ENCODE measurements around the gene ARHGEF12.

- TF ChIP-seq CTCF (IDR thresholded peaks at IDR 0.05) = no peak
- no peak for TF ChIP-seq EZH2 (IDR thresholded peaks at IDR 0.05; ENCODE audit: borderline replicate concordance, insufficient read depth, low read depth, low read length, poor library complexity, severe bottlenecking)
Measured at GRCh38 chr11:120482149-120482548, 145.9 kb downstream of the ARHGEF12 start.
